ENCODE results near the gene METTL25.

Gene METTL25

GRCh38 chr12:82474181-82474797 is 116.0 kb downstream of the METTL25 start:
- no peak for DNase-seq

- DNase-seq: no peak
Measured at GRCh38 chr12:82474798-82475184, 116.5 kb downstream of the METTL25 start.

- DNase-seq: no peak
Measured at GRCh38 chr12:82475211-82475610, 116.9 kb downstream of the METTL25 start.

- no peak for DNase-seq
Measured at GRCh38 chr12:82476511-82476910, 118.2 kb downstream of the METTL25 start.

- no peak for DNase-seq
Measured at GRCh38 chr12:82479511-82479910, 121.2 kb downstream of the METTL25 start.

- no peak for DNase-seq
Measured at GRCh38 chr12:82480606-82481005, 122.3 kb downstream of the METTL25 start.

- no peak for DNase-seq
Measured at GRCh38 chr12:82481954-82482353, 123.6 kb downstream of the METTL25 start.

- DNase-seq: no peak
Measured at GRCh38 chr12:82486524-82487235, 128.4 kb downstream of the METTL25 start.

- DNase-seq: no peak
Measured at GRCh38 chr12:82504409-82504808, 146.1 kb downstream of the METTL25 start.

- DNase-seq: no peak
Measured at GRCh38 chr12:82505150-82505549, 146.8 kb downstream of the METTL25 start.

- DNase-seq: no peak
Measured at GRCh38 chr12:82507686-82508085, 149.4 kb downstream of the METTL25 start.

- DNase-seq: no peak
Measured at GRCh38 chr12:82510386-82510785, 152.1 kb downstream of the METTL25 start.

GRCh38 chr12:82514880-82515279 is 156.6 kb downstream of the METTL25 start:
- DNase-seq: no peak

GRCh38 chr12:82515652-82516051 is 157.3 kb downstream of the METTL25 start:
- no peak for DNase-seq

GRCh38 chr12:82517027-82517426 is 158.7 kb downstream of the METTL25 start:
- peak; percentile 13 for DNase-seq

- no peak for DNase-seq
Measured at GRCh38 chr12:82517808-82518207, 159.5 kb downstream of the METTL25 start.

- no peak for DNase-seq
Measured at GRCh38 chr12:82519510-82519909, 161.2 kb downstream of the METTL25 start.

- no peak for DNase-seq
Measured at GRCh38 chr12:82522285-82522684, 164.0 kb downstream of the METTL25 start.

- DNase-seq: no peak
Measured at GRCh38 chr12:82522762-82523161, 164.4 kb downstream of the METTL25 start.

- no peak for DNase-seq
Measured at GRCh38 chr12:82523996-82524395, 165.7 kb downstream of the METTL25 start.

- no peak for DNase-seq
Measured at GRCh38 chr12:82524641-82525040, 166.3 kb downstream of the METTL25 start.

- no peak for DNase-seq
Measured at GRCh38 chr12:82525616-82526015, 167.3 kb downstream of the METTL25 start.

GRCh38 chr12:82527165-82527780 is 168.9 kb downstream of the METTL25 start:
- peak; percentile 58 for DNase-seq

Data from suppressor macrophage treated with lipopolysaccharide for 4 hours (primary cell).